ENCODE measurements around the gene KCNK10. TPM values are rescaled to one million over a fixed set of nuclear protein-coding genes. Genes with fewer than 3 reads are reported as not detected.

The KCNK10 gene
- total RNA-seq, 4 donors from 2014 or later: not detected

DNA sequence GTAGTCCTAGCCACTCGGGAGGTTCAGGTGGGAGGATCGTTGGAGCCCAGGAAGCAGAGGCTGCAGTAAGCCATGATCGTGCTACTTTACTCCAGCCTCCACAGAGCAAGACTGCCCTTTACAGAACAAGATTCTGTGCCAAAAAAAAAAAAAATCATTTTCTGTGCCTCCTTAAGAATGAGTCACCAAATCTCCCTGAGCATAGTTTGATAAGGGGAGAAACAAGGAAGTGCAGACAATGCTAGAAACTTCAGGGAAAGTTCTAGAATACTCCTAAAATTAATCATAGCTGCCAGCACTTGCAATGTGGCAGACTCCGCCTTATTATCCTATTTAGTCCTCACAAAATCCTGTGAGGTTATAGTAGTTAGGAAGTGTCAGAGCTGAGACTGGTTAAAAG is 74.5 kb downstream of the KCNK10 start:
- TF ChIP-seq, protein P1, sequence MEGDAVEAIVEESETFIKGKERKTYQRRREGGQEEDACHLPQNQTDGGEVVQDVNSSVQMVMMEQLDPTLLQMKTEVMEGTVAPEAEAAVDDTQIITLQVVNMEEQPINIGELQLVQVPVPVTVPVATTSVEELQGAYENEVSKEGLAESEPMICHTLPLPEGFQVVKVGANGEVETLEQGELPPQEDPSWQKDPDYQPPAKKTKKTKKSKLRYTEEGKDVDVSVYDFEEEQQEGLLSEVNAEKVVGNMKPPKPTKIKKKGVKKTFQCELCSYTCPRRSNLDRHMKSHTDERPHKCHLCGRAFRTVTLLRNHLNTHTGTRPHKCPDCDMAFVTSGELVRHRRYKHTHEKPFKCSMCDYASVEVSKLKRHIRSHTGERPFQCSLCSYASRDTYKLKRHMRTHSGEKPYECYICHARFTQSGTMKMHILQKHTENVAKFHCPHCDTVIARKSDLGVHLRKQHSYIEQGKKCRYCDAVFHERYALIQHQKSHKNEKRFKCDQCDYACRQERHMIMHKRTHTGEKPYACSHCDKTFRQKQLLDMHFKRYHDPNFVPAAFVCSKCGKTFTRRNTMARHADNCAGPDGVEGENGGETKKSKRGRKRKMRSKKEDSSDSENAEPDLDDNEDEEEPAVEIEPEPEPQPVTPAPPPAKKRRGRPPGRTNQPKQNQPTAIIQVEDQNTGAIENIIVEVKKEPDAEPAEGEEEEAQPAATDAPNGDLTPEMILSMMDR (IDR thresholded peaks at IDR 0.05): no peak
- DNase-seq (ENCODE audit: low spot score) (no peak), ATAC-seq (ENCODE audit: low FRiP score) (no peak)

GRCh38 chr14:88247228-88247627 is 75.8 kb downstream of the KCNK10 start:
- TF ChIP-seq, protein P1 (IDR thresholded peaks at IDR 0.05): no peak
- ATAC-seq (ENCODE audit: low FRiP score): no peak

DNA sequence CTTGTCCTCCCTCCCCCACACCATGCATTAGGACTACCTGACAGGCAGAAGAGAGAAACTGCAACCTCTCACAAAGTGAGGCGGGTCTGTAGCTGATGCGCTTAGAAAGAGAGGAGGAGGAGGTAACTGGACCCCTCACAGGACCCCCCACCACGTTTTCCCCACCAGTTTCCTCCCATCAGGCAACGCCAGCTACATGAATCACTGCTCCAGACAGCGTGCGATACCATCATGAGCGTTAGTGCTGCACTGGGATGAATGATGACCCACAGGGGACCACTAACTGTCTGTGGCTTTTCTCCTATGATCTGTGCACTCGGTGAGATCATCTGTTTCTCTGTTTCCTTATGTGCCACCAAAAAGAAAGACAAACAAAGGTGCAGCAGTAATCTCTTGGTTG is 77.7 kb downstream of the KCNK10 start:
- DNase-seq (ENCODE audit: low spot score) (no peak), ATAC-seq (ENCODE audit: low FRiP score) (no peak)
- TF ChIP-seq, protein P1 (IDR thresholded peaks at IDR 0.05): no peak

More at GRCh38 chr14:88247228-88247627, 75.8 kb downstream of the KCNK10 start:
- no peak for DNase-seq (ENCODE audit: low spot score)

DNA sequence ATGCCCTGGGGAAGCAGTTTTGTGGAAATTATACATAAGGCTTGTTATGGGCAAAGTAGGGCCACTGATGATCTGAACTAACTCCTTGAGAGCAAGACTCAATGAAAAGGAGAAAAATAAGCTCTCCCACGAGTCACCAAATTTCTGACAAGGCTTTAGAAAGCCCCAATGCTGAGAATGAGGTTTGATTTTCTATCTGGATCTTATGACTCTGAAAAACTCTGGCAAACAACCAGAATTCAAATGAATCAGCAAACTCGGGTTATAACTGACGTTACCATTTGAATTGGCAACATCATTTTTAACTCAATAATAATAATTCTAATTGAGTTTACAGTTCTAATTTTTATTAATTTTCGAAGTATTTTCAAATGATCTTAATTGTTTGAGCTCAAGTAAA is 79.1 kb downstream of the KCNK10 start:
- DNase-seq (ENCODE audit: low spot score): no peak
- TF ChIP-seq, protein P1 (IDR thresholded peaks at IDR 0.05): no peak
- ATAC-seq (ENCODE audit: low FRiP score): no peak

- TF ChIP-seq, protein P1 (IDR thresholded peaks at IDR 0.05): no peak
- no peak for DNase-seq (ENCODE audit: low spot score)
- no peak for ATAC-seq (ENCODE audit: low FRiP score)
These were observed 80.6 kb downstream of the KCNK10 start for GRCh38 chr14:88242446-88242845.

DNA sequence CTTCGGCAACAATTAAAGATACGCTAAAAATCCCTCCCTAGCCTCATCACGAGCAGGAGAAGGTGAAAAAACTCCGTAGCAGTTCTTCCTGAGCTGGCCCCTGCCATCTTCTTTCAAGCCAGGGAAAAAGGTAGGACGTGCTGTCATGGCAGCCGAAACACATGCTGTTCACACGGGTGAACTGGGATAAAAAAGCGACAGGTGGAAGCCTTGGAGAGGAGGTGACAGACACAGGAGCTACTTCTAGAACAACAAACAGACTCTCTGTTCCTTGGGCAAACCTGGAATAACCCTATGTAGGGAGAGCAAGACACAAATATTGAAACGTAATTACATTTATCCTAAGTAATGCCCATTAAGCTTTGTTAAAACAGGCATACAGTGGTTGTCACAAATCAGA is 81.3 kb downstream of the KCNK10 start:
- DNase-seq (ENCODE audit: low spot score): no peak
- no peak for ATAC-seq (ENCODE audit: low FRiP score)
- TF ChIP-seq, protein P1 (IDR thresholded peaks at IDR 0.05): no peak

- no peak for DNase-seq (ENCODE audit: low spot score)
- TF ChIP-seq, protein P1 (IDR thresholded peaks at IDR 0.05): no peak
- ATAC-seq (ENCODE audit: low FRiP score): no peak
These were observed 88.6 kb downstream of the KCNK10 start for GRCh38 chr14:88234442-88234841.
